Stimulated activated CD8-positive, alpha-beta memory T cell treated with anti-CD3 and anti-CD28 coated beads, Interleukin-7, amount 100 ng/mL, for 48 hours (primary cell): ENCODE results near the gene JARID2.
"Not testable (repeated sequence)": the region's sequence is repeated elsewhere in the genome, so short reads cannot be mapped to it uniquely, and the experiment has no call there.

Source experiments
- DNase-seq, 2 donors: peaks; one replicate each; pipeline ENCODE4 v3.0.0-alpha.2; 2020; ENCODE audit warnings: low read depth in 1 of 2; ENCODE audit errors: extremely low read depth in 1 of 2

Gene JARID2

DNA sequence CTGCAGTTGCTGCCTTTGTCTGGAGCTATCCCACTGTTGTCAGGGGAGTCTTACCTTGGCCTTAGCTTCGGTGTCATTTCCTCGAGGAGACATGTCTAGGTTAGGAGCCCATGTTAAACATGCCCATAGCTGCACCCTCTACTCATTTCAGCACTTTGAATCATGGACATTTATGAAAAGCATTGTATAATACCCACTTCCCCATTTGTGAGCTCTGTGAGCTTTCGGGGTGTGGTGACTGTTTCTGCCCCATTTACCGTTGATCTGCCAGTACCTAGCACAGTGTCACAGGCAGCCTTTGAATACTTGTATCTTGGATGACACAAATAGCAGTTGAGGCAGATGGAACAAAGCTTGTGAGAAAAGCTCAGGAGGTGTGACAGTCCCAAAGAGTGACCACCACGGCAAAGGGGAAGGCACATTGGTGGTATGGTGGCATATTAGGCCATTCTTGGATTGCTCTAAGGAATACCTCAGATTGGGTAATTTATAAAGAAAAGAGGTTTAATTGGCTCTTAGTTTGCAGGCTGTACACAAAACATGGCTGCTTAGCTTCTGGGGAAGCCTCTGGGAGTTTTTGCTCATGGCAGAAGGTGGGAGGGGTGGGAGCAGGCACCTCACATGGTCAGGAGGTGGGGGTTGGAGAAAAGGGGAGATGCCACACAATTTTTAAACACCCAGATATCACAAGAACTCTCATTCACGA, 42.0 kb downstream of the JARID2 start:
- DNase-seq: no peak

DNA sequence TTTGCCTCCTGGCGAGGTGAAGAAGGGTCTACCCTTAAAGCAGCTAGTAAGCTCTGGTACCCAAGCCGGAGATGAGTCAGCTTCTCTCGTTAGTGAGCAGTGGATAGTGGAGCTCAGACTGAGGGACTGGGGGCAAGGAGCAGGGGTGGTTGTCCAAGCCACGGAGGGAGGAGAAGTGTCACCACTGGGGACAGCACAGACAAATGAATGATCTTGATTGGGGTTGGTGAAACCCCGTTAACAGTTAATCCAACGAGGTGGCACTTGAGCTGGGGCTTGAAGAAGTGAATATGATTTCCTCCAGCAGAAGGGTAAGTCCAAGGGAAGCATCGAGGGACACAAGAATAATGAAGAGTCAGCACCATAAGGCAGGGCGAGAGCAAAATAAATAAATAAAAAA, 43.0 kb downstream of the JARID2 start:
- DNase-seq: no peak

DNA sequence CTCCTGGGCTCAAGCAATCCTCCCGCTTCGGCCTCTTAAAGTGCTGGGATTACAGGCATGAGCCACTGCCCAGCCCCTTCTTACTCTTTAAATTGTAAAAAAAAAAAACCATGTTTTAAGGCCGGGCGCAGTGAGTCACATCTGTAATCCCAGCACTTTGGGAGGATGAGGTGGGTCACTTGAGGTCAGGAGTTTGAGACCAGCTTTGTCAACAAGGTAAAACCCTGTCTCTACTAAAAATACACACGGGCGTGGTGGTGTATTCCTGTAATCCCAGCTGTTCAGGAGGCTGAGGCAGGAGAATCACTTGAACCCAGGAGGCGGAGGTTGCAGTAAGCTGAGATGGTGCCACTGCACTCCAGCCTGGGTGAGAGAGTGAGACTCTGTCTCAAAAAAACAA, 43.6 kb downstream of the JARID2 start:
- not testable (repeated sequence) for DNase-seq

DNA sequence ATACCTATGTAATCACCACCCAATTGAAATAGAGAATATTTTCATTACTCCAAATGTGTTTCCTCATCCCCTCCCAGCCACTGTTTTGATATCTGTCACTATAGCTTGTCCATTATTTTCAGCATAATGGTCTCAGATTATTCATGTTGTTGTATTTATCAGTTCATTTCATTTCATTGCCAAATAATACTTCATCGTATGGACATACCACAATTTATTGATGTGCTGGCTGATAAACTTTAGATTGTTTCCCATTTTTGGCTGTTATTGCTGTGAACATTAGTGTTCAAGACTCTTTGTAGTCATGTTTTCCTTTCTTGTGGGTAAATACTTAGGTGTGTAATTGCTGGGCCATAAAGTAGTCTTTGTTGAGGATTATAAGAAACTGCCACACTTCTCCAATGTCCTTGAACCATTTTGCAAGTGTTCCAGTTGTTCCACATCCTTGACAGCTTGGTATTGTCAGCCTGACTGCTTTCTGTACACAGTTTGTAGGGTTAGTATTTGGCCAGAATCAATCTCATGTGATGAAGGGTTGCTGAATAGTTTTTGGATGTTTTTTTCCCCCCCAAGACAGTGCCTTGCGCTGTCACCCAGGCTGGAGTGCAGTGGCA, 44.3 kb downstream of the JARID2 start:
- DNase-seq: no peak

DNA sequence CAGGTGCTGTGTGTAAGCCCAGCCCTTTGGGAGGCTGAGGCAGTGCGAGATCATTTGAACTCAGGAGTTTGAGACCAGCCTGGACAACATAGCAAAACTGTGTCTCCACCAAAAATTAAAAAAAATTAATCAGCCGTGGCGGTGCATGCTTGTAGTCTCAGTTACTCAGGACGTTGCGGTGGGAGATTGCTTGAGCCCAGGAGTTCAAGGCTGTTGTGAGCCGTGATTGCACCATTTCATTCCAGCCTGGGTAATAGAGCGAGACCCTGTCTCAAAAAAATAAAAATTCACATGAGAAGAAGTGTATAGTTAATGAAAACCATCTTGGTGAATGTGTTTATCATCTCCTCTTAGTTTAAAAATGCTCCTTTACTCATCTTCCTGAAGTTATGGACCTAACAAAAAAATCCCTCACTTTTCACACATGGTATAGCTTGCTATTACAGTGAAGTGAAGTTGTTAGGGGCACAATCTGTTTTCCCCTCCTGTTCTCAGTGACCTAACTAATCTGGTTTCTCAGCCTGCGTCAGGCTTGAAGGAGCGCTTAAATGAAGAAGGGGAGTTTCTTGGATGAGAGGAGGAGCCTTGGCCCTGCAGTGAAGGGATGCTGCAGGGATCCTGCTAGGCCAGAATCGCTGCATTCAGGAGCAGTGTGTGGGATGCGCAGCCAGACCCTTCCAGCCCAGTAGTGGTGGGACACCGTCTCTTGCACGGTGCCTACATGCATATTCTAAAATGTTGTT, 45.3 kb downstream of the JARID2 start:
- DNase-seq: no peak

DNA sequence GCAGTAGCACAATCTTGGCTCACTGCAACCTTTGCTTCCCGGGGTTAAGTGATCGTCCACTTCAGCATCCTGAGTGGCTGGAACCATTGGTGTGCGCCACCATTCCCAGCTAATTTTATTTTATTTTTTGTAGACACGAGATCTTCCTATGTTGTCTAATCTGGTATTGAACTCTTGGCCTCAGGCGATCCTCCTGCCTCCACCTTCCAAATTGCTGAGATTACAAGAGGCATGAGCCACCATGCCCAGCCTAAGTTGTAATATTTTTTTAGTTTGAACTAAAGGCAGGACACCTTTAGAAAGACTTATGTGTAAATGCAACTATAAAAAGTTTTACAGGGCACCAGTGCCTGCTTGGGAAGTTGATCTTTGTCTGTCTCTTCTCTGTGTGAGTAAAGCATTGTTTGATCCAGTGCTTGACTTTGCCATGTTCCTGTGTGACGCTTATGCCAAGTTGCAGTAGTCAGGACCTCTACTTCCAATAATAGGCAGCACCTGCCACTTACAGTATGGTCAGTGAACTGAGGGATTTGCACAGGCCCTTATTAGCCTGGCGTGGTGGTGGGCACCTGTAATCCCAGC, 46.9 kb downstream of the JARID2 start:
- no peak for DNase-seq

DNA sequence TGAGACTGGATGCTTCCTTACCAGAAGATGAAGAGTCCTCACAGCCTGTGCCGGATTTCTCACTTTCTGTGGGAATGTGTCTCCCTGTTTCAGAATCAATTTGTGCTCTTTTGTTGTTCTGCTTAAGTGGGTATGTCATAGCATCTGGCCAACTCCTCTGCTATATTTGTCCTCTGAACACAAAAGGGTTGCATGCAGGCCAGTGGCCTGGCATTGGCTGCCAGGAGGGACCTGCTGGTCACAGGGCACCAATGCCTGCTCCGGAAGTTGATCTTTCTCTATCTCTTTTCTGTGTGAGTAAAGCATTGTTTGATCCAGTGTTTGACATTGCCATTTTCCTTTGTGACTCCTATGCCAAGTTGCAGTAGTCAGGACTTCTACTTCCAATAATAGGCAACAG, 47.8 kb downstream of the JARID2 start:
- no peak for DNase-seq

DNA sequence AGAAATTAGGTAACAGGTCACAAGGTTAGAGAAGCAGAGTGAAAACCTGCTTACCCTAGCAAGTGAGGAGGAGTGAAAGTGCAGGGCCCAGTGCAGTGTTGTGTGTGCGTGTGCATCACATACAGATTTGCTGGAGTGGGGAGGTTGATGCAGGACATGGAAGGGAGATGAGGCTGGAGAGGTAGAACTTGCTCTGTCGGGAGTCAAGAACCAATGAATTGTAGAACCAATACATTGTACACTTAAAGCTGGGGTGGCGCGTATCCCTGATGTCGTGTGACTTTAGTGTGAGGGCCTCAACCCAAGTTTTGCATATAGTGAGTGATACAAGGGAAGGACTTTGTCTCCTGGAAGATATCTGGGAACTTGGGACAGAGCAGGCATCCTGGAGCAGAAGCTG, 48.6 kb downstream of the JARID2 start:
- no peak for DNase-seq

DNA sequence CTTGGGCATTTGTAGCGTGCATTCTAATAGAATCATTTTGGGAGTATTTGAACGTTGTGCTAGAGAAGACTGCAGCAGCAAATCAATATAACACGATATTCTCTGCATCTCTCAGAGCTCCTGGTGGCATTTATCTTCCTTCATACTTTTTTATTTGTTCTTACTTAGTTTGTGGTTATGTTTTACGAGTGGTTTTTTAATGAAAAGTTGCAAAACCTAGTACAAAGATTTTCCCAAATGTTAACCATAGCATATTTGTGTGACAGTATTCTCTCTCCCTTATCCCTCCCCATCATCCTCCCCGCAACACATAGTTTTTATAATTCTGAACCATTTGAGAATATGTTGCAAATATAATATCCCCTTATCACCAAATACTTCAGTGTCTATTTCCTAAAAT, 50.4 kb downstream of the JARID2 start:
- DNase-seq: no peak

DNA sequence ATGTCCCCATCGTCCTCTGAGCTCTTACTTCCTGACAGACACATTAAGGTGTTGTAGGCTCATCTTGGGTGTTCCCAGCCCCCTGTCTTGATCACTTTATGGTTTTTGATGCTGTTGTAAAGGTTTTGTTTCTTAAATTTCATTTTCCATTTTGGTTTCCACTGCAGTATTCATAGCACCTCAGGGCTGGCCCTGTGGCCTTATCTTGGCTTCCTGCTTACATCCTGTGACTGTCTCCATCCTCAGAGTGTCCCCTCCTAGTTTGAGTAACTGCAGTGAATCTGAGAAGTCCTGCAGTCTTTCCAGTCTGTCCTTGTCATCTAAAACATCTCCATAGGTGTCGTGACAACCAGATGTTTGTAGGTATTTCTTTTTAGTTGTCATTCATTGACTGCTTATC, 50.9 kb downstream of the JARID2 start:
- DNase-seq: peak; percentile 10 to 44

DNA sequence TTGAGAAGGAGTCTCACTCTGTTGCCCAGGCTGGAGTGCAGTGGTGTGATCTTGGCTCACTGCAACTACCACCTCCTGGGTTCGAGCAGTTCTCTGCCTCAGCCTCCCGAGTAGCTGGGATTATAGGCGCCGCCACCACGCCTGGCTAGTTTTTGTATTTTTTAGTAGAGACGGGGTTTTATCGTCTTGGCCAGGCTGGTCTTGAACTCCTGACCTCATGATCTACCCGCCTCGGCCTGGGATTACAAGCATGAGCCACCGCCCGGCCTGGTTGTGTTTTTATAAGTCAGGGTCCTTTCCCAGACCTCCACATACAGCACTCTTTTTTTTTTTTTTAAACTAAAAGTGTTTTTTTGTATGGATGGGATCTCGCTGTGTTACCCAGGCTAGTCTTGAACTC, 51.3 kb downstream of the JARID2 start:
- DNase-seq: not testable (repeated sequence)

DNA sequence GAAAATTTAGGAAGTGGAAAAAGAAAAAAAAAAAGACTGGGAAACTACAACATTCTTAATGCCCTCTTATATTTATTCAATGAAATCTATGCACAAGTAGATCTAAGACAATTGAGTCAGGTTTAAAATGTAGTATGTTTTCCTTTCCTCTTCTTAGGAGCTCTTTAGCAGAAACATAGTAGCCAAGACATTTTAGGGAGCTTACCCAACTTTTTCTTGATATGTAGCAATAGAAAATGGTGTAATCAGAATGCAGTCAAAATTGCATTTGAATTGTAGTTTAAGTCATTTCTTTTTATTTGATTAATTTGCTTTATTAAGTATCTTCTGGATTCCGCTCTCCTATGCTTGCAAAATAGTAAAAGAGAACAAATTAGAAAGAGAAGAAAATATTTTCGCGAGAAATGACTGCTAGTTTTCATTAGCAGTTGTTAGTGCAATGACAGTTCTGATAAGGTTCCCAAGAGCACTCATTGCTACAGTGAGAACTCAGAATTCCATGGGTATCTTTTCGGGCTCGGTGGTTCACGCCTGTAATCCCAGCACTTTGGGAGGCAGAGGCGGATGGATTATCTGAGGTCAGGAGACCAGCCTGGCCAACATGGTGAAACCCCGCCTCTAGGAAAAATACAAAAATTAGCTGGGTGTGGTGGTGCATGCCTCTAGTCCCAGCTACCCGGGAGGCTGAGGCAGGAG, 52.2 kb downstream of the JARID2 start:
- DNase-seq: no peak

DNA sequence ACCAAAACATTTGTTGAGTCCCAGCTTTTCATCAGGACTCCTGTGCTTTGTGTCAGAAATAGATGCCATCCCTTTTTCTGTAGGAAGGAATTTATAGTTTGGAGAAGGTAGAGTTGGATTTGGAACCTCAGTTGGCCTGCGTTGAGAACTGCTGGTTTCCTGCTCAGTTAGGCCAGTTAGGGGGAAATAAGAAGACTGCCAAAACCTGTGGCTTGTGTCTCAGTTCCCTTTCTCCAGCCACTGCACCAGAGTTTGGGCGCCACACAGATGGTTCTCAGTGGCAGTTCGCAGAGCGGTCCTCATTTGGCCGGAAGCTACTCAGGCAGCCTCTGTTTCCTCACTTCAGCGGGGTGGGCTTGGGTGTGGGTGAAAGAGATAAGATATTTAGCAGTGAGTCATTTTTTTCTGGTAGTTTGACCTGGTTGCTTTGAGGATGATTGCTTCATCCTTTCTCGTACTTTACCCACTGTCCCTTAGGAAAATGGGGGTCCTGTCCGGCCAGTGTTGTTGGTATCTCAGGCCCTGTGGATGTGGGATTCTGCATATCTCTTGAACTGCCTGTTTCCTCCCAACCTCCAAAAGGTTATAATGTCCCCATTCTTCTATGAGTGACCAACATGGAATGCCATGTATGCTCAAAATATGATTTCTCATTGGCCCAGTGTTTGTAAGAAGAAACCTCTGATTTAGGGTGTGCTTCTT, 53.7 kb downstream of the JARID2 start:
- DNase-seq: peak; percentile 56 to 68

DNA sequence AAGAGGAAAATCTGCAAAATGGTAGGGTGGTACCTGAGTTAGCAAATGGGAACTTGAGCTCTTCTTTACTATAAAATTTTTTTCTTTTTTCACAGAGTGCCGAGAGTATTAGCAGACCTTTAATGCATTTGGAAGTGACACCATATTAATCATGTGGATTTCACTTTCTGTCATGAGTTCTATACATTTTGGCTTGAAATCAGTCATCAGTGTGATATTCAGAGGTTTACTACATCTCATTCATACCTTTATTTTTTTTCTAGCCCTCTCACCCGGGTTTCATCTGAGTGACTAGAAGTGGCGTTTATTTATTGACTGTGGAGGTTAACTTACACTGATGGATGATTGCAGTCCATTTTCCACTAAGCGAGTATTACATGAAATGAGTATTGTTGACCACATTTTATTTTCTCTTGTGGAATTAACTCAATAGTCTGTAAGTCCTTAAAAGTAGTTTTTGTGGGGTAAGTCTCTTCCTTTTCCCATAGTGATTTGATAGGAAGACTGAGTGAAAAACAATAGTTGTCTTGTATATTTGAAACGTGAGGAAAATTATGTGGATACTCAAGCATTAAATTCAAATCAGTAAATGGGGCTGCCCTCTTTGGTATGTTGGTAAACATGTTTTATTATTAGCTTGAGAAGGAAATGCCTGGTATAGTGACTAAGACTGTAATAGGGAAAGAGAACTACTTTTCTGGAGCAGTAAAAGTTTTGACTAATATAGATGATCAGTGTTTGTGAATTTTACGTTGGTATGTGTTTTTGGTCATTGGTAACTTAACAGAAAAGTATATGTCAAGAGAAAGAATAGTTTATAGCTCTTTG, 55.5 kb downstream of the JARID2 start:
- DNase-seq: no peak

DNA sequence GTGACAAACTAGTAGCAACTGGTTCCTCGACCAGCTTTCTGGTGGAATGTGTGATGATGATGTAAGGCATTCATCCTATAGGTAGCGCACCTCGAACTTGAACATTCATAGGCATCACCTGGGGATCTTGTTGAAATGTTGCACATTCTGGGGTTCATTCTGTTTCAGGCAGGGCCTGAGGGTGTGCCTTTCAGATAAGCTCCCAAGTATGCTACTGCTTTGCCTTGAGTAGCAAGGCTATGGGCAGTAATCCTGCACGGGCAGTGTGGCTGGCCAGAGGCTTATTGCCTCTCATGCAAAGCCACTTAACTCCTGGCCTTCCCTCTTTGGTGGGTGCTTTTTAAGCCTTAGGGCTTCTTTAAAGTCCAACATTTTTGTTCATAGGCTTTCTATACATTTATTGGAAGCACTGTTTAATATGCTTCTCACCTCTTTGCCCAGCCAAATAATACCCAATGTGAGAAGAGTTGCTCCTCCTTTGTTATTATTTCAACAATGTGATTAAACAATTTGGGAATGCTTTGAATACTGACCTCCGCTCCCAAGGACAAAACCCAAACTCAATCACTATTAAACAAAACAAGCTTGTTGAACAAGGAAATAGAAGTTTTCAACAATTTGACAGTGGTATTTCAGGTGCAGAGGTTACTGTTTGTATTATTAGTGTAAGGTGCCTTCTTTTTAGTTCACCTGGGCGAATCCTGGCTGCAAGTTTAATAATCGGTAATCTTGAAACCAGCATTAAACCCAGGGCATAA, 57.5 kb downstream of the JARID2 start:
- no peak for DNase-seq

DNA sequence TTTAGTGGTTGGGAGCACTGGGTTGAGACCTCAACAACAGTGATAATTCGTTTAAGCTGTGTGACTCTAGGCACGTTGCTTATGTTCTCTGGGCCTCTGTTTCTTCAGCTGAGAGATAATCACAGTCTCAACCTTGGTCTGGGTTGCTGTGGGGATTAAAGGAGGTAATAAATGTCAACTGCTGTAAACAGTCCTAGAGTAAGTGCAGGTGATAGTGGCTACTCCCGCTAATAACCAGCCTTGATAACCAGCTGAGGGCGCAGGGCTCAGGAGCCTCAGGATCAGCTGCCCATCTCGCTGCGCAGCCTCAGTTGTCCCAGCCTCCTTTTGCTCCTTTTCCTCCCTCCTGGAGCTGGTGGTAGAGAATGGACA, 58.0 kb downstream of the JARID2 start:
- DNase-seq: no peak

DNA sequence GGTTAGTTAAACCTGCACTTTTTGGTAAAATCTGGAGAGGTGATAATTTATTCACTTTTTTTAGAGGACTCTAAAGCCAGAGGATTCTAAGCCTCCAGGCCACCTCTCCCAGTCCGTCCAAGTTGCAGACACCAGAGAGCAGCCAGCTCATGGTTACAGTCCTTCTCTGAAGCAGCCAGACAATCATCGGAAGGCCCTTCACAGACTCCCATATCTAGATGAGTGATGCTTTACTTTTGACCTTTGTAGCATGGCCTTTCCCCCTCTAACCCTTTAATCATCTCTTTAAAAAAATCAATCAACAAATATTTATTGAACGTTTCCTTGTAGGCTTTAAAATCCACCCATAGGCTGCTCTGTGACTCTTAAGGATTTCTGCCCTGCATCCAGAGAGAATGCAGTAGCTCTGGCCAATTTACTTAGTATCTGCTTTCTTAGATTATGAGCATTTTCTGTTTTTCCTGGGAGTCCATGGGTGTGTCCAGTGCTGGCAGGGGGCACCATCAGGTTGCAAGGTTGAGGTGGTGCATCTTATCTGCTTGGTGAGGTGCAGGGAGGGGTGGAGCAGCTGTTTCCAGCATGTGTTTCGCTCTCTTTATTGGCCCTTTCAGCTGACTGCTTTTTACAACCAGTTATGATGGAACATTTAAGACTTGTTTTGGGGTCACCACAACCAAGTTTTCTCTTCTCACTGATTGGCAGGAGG, 58.6 kb downstream of the JARID2 start:
- DNase-seq: no peak

DNA sequence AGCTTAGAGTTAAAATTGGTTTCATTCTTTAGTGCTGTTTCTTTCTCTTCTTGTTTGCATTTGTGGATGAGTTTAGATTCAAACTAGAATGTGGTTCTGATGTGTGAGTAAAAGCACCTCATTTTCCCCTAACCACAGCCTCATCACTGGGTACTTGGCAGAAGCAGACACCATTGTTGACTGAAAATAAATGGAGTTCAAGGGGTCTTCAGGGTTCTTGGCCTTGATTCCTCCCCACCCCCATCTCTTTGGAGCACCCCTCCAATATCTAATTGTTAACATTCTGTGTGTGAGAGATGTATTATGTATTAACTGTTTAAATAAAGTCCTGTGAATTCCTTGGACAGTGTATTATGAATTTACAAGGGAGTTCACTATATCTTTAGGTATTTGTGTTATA, 59.6 kb downstream of the JARID2 start:
- no peak for DNase-seq
